IPS-18c (cell line): ENCODE measurements around the gene NELFB.
A peak's percentile ranks its signal among the peaks of the same experiment; 100 is the strongest.

Experiments used
- H3K4me3 ChIP-seq: 2 replicates; pipeline ENCODE4 v1.7.0; 2013; ENCODE audit warnings: low read depth, mild to moderate bottlenecking, low read length, moderate library complexity; ENCODE audit not compliant: insufficient read depth
- H3K9me3 ChIP-seq: one replicate; pipeline ENCODE4 v1.6.1; 2013; ENCODE audit warnings: mild to moderate bottlenecking, low read length, moderate library complexity; ENCODE audit not compliant: control insufficient read depth, insufficient read depth

NELFB gene

DNA sequence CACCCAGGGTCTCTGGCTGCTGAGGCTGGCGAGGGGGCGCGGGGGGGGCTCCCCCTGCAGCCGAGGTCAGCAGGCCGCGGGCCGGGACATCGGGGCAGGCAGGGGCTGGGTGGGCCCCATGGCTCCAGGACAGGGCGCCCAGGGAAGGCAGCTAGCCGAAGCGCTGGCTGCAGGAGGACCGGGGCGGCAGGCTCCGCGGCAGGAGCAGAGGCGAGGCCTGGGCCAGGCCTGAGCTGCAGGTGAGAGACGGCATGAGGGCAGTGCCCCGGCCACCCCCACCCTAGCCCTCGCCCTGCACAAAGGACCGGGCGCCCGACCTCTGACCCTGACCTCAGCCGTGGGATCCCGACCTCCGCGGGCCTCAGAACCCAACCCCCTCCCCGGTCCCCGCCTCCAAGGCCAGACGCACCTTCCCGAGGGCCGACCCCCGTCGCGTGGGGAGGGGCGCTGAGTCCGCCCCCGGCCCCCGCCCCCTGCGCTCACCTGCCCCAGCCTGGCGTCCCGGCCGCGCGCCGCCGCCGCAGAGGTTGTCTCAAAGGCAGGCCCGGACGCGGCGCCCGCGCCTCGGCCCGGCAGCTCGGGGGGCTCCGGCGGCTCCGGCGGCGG, 33.5 kb upstream of the NELFB start:
- H3K4me3 ChIP-seq = peak overlapping the region; percentile 44
- peaks cover 2% of the 10 kb centered on the region for H3K9me3 ChIP-seq

DNA sequence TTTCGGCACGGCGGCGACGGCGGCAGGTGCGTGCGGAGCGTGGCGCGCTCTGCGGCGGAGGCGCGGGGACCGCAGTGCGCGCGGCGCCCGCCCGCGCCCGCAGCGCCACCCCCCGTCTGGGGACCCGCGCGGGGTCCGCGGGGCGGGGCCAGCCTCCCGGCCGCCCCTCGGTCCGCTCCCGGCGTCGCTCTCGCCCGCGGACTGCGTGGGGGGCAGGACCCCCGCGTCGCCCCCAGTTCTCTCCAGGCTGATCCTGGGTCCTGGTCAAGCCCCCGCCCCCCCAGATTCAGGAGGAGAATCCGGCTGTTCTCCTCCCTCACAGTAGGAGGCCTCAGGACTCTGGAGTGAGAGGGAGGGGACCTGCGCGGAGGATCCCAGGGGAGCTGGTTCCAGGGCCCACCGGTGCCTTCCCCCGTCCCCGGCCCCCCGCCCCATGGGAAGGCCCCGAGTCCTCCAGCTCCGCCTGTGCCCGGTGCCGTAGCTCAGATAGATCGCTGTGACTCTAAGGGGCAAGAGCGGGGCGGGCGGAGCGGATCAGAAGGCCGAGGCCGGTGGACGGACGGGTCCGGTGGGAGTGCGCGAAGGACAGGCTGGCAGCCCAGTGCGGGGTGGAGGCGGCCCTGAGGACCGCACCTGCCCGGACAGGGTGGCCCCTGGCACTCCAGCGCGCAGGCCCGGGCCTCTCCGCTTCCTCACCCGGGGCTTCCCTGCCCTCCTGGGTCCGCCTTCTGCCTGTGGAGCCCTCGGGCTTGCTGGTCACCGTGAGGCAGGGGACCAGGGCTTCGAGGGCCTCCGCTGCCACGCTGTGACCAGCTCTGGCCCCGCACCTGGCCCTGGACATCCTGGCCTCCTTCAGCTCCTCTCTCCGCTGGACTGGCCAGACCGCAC, 32.7 kb upstream of the NELFB start, which contains the start of gene RNF208:
Gene RNF208 (minus strand): TSS at position 51 of the 888 bp plus-strand sequence. CDS start 1,028 bp downstream, outside the sequence.
- peak within 1 kb of the TSS; percentile 66 for H3K4me3 ChIP-seq
- peaks cover 2% of the 10 kb centered on the region for H3K9me3 ChIP-seq

DNA sequence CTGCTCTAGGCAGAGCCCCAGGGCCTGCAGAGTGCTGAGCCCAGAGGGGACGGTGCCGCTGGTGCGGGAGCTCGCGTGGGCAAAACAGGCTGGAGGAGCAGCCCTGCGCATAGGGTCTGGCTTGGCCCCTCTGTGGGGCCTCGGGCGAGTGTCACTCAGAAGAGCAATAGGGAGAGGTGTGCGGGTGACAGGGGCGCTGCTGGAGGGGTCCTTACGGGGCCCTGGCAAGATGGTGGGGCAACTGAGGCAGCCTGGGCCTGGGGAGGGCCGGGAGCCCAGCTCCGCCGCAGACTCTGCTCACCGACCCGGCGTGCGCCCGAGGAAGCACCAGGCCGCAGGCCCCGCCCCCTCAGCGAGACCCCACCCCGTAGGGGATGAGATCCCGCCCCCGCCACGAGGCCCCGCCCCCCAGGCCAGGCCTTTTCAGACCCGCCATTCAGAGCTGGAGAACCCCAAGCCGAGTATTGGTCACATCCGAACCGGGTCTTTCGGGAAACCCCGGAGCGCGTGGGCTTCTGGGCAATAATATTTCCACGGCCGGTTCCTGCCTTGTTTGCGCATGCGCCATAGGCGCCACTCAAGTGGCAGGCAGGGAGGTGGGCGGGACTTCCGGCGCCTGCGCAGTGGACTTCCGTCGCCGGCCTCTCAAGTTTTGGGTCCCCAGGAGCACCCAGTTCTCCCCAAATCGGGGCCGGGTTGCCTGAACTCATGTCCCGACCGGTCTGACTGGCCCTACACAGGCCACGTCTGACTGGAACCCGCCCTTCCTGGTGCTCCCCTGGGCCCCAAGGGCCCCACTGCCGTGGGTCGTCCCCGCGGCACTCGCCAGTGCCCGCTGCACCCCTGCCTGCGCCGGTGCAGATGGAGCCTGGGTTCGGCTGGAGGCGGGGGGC, 31.8 kb upstream of the NELFB start:
- Histone ChIP-seq H3K9me3 (peaks cover 2% of the 10 kb centered on the region), H3K4me3 (peak overlapping the region; percentile 80)

DNA sequence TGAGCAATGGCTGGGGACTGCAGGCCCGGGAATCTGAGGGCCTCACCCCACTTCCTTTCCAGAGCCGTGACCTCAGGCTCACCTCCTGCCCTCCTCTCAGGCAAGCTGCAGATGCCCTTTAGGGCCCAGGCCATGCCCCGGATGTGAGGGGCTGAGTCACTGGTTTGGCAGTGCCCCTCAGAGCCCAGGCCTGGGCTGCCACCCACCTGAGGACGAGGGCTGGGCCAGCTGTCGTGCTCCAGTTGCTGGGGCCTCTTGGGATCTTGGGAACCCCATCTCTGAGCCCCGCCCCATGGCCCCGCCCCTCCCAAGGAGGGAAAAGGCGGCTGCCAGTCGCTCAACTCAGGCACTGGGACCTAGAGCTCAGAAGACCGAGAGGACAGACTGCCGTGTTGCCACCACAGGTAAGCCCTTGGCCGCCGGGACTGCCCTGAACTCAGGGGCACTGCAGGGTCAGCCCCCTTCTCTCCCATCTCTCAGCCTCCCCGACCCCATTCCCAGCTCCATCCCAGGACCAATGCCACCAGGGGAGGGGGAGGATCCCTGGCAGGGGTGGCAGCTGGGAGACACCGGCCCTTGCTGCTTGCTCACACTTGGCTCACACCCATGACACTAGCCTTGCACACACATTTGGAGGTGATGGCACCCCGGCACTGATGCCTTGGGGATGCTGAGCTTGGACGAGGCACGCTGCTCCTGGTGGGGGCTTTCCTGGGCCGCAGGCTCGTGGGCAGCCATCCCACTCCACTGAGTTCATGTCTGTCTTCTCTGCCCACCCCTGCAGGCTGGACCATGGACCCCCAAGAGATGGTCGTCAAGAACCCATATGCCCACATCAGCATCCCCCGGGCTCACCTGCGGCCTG, 30.1 kb upstream of the NELFB start, which contains the start of gene CYSRT1:
Gene CYSRT1 (plus strand): TSS at position 345 of the 865 bp plus-strand sequence. CDS start 448 bp downstream, at position 793.
- peak within 1 kb of the TSS; percentile 80 for H3K4me3 ChIP-seq

DNA sequence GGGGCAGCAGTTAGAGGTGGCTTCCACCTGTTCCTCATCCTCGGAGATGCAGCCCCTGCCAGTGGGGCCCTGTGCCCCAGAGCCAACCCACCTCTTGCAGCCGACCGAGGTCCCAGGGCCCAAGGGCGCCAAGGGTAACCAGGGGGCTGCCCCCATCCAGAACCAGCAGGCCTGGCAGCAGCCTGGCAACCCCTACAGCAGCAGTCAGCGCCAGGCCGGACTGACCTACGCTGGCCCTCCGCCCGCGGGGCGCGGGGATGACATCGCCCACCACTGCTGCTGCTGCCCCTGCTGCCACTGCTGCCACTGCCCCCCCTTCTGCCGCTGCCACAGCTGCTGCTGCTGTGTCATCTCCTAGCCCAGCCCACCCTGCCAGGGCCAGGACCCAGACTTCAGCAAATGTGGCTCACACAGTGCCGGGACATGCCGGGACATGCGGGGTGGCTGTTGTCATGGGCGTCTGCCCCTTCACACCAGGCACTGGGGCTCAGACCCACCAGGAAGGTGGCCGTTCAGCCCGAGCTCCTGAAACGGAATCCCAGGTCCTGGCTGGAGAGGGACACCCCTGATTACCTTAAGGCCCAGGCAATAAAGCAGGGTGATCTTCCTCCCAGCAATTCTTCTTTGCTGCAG, 29.3 kb upstream of the NELFB start:
- H3K4me3 ChIP-seq = no peak overlapping the region
- peaks cover 2% of the 10 kb centered on the region for H3K9me3 ChIP-seq

More for the DNA sequence above, 30.1 kb upstream of the NELFB start, which contains the start of gene CYSRT1:
- H3K9me3 ChIP-seq = peaks cover 2% of the 10 kb centered on the region

DNA sequence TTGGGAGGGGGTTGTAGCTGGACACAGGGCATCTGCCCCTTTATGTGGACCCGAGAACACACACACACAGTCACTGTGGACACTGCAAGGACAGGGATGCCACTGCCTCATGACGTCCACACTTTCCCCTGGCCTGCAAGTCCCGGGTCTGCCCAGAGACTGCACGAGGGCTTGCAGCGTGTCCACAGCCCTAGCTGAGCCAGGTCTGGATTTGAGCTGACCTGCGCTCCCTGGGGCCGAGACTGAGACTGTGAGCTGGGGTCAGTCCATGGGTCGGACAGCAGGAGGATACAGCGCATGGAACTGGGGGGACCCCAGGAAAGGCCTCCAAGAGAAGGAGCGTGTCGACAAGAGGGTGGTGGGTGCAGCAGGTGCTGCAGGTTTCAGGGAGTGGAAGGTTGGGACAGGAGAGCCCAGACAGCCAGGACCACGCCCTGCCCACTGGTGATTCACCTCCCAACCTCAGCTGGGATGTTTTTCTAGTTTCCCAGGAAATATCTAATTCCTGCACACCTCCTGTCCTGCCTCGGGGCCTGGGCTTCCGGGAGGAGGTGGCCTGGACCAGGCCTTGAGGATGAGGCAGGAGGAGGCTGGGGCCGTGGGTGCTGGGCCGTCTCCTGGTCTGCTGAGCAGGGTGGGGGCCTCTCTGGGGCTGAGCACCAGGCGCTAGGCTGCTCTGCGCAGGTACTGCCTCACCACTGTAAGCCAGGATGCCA, 28.6 kb upstream of the NELFB start:
- Histone ChIP-seq H3K4me3 (no peak overlapping the region), H3K9me3 (peaks cover 1% of the 10 kb centered on the region)

DNA sequence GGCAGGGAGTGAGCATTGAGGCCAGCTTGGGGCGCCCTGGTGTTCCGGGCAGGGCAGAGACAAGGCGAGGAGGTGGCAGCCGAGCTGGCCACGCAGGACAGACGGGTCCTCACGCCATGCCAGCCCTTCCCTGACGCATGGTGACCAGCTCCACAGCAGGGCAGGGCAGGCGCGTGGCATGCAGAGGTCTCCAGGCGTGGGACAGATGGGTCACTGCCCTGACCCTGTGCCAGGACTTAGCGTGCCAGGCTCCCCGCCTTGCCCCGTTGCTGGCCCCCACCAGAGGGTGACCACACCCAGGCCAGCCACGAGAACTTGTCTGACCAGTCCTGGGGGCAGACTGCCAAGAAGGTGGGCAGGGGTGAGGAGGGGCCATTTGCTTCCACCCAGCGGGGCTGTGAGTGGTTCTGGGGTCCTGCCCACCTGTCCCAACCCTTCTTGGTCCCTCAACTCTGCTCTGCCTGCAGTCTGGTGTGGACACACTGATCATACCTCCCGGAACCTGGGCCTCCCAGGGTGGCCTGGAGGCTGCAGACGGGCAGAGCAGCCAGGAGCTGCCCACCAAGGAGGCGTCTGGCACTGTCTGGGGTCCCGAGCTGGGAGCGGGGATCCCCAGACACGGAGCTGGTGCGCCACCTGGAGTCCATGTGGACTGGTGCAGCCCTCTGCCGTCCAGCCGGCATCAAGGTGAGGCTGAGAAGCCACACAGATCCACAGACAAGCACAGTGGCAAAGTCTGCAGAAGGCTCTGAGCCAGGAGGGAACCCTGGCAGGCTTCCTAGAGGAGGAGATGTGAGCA, 27.9 kb upstream of the NELFB start, which contains the start of gene RNF224:
Gene RNF224 (plus strand): TSS at position 449 of the 799 bp plus-strand sequence. CDS start 834 bp downstream, outside the sequence.
- no peak within 1 kb of the TSS for H3K4me3 ChIP-seq
- H3K9me3 ChIP-seq = no peaks in the 10 kb centered on the region

DNA sequence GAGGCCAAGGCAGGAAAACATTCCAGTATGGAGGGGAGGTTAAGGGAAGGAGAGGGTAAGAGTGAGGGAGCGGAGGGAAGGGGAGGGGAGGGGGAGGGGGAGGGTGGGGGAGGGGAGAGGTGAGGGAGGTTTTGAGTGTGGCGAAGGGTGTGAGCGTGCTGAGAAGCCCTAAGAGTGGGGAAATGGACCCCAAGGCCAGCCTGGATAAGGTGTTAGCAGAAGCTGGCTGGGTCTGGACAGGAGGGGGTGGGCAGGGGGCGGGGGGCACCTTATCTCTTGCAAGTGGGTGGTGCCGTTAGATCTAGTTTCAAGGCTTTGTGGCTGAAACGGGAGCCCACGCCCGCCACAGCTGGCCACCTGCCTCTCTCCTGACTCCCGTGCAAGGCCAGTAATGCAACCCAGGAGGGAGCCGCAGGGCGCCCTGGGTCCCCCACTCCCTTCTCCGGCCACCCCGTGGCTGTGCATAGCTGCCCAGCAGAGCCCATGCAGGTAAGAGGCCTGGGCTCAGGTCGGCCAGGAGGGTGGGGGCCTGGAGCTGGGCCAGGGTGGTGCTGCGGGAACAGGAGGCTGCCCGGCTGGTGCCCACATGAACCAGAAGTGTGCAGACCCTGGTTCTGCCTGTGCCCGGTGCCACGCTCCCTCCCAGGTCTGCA, 27.1 kb upstream of the NELFB start:
- Histone ChIP-seq H3K4me3 (no peak overlapping the region), H3K9me3 (no peaks in the 10 kb centered on the region)

DNA sequence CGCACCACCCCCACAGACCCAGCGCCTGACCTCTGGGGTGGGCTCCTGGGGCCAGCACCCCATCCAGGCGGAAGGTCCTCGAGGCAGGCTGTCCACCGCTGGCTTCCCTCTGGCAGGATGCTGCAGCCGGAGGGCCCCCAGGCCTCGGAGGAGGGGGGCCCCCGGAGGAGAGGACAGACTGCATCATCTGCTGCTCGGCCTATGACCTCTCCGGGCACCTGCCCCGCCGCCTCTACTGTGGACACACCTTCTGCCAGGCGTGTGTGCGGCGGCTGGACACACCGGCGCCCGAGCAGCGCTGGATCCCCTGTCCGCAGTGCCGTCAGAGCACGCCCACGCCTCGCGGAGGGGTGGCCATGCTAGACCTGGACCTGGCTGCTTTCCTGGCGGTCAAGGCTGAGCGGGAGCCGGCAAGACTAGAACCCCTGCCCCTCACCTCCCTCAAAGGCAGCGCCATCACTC, 26.6 kb upstream of the NELFB start:
- H3K4me3 ChIP-seq = no peak overlapping the region
- H3K9me3 ChIP-seq = no peaks in the 10 kb centered on the region

DNA sequence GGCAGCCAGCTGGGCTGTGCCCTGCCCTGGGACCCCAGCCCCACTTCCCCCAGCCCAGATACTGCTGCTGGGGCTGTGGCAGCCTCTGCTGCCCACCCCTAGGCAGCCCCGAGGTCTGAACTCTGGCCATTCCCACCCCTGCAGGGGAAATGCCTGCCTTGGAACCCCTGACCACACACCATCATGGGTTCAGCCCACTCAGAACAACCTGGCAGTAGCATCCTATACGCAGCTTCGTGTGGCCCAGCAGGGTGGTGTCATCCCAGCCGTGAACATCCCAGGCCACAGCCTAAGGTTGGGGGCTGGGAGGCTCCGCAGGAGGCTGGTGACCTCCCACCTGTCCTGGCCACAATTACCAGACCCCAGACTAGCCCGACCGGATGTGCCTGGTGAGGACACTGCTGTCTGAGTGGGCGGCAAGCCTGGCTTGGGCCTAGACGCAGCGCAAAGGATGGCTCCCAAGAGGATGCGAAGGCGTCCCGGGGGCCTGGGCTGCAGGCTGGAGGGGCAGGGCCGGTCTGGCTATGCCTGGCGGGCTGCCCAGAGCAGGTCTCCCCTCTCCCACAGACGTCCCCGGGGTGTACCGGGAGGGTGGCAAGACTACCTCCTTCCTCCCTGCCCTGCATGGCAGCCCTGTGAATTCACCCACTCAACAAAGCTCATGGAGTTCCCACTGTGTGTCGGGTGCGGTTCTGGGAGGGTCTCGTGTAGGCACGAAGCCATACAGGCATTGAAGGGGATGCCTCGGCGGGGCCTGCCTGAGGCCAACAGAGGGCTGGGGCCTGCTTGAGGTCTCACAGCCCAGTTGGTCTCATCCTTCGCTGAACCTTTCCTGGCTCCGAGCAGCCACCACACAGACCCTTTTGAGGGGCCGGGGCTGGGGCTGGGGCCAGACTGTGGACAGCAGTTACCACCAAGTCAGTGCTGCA, 25.9 kb upstream of the NELFB start:
- H3K4me3 ChIP-seq = no peak overlapping the region
- no peaks in the 10 kb centered on the region for H3K9me3 ChIP-seq

DNA sequence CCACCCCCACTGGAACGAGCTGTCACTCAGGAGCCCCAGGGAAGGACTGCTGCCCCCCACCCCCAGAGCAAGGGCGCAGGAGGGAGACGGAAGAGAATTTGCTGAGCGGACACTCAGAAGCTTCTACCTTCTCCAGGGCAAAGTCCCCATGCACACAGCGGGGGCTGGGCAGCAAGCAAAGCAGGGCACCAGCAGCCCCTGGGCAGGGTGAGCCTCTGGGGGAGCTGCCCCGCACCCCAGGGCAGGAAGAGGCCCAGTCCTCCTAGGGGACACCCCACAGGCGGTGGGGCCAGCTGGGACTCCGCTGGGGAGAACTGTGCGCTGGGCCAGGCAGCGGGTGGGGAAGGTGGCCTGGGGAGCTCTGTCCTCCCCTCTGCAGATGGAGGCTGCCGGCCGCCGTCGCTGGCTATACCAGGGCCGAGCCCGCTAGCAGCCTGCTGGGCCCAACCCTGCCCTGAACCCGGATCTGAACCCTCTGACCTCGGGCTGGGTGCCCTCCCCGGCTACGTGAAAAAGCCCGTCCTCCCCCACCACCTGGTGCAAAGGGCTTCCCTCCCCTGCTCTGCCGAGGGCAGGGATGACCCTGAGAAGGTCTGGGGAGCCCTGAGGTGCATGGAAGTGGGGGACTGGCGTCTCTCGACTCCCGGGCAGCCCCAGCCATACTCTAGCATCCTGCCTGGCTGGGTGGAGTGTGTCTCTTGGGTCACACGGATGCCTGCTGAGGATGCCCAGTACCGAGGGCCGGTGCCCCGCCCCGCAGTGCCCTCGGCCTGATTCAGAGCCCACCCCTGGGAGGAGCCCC, 25.0 kb upstream of the NELFB start:
- Histone ChIP-seq H3K9me3 (no peaks in the 10 kb centered on the region), H3K4me3 (no peak overlapping the region)

DNA sequence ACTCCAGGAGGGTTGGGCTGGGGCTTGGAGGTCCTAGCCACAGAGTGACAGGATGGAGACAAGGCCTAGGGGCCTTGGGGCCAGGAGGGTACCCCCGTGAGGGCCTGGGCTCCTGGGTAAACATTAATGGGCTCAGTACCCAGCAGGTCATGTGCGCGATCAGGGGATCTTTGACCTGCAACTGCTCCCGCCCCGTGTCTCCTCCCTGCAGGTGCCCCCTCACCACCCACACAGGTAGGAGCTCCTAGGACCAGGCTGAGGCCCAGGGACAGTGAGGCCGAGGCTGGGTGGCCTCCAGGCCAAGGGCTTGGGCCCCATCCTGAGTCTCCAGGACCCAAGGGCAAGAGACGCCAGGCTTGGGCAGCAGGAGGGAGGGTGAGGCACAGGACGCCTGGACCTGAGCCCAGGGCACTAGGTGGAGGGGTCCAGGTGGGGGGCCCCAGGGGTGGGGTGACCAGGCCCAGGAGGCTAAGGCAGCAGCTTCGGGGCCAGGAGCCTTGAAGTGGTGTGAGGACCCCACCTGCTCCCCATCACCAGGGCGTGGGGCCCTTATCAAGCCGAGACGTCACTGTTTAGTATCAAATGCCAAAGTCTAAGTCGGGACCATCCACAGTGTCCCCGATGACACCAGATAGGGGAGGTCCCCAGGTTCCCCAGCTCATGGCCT, 24.3 kb upstream of the NELFB start, which contains the start of gene SLC34A3:
Gene SLC34A3 (plus strand): TSS at position 197 of the 667 bp plus-strand sequence. CDS start 802 bp downstream, outside the sequence.
- H3K4me3 ChIP-seq = no peak within 1 kb of the TSS
- no peaks in the 10 kb centered on the region for H3K9me3 ChIP-seq
